Chondrocyte (in vitro differentiated cells): ENCODE results near the gene ZNF564. TPM values are rescaled to one million over a fixed set of nuclear protein-coding genes. Genes with fewer than 3 reads are reported as not detected.

ENCODE experiments used
- DNase-seq: peaks from one replicate; pipeline ENCODE4 v3.0.0; 2021; ENCODE audit warnings: mixed read lengths, low spot score
- H3K27ac Mint-ChIP-seq: one replicate; pipeline ENCODE4 v1.8.0; 2021; ENCODE audit warnings: mild to moderate bottlenecking, moderate library complexity, mixed read lengths; ENCODE audit not compliant: unreplicated experiment
- H3K27me3 Mint-ChIP-seq: 2 replicates; pipeline ENCODE4 v1.8.0; 2021; ENCODE audit warnings: low read depth, mixed read lengths
- H3K36me3 Mint-ChIP-seq: 2 replicates; pipeline ENCODE4 v1.8.0; 2021; ENCODE audit warnings: low read depth, mixed read lengths
- H3K4me1 Mint-ChIP-seq: 2 replicates; pipeline ENCODE4 v1.8.0; 2021; ENCODE audit warnings: low read depth, mild to moderate bottlenecking, mixed read lengths
- H3K4me3 Mint-ChIP-seq: one replicate; pipeline ENCODE4 v1.8.0; 2021; ENCODE audit warnings: mild to moderate bottlenecking, moderate library complexity, mixed read lengths; ENCODE audit not compliant: unreplicated experiment
- H3K9me3 Mint-ChIP-seq: 2 replicates; pipeline ENCODE4 v1.8.0; 2021; ENCODE audit warnings: low read depth, mixed read lengths
- total RNA-seq: library from RNA; stranded (reverse); gene quantifications from 3 replicates; pipeline ENCODE4 v1.2.1, GENCODE V29; 2021
- TF ChIP-seq, protein P1 (sequence below): fragments of 200-600 bp; sonication (generic); IDR thresholded peaks from 2 replicates; pipeline ENCODE4 v1.5.0; 2021; ENCODE audit warnings: antibody characterized with exemption, mild to moderate bottlenecking, moderate library complexity

Gene ZNF564
- total RNA-seq, 1 donor from 2014 or later, result 5.7 TPM

DNA sequence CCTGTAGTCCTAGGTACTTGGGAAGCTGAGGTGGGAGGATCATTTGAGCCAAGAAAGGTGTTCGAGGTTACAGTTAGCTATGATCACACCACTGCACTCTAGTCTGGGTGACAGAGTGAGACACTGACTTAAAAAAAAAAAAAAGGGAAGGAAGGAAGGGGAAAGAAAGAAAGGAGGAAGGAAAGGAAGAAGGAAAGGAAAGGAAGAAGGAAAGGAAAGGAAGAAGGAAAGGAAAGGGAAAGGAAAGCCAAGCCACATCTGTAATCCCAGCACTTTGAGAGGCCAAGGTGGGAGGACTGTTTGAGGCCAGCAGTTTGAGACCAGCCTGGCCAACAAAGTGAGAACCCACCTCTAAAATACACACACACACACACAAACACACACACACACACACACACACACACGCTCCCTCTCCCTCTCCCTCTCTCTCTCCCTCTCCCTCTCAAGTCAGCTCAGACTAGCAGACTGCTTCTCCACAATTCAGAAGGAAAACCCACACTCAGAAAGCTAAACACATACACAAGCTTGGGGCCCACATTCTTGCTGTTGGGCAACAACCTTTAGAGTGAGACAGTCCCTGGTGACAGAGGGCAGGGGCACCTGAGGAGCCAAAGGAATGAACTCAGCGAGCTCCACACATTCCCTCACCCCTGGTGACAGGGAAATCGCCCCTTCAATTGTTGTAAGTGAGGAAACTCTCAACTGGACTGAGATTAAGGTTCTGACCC, 69.3 kb downstream of the ZNF564 start:
- Mint-ChIP-seq H3K36me3 (peaks cover 1% of the 10 kb centered on the region), H3K9me3 (no peaks in the 10 kb centered on the region), H3K4me3 (no peak overlapping the region), H3K27me3 (no peaks in the 10 kb centered on the region), H3K4me1 (peaks cover 31% of the 10 kb centered on the region), H3K27ac (no peak overlapping the region)
- TF ChIP-seq, protein P1, sequence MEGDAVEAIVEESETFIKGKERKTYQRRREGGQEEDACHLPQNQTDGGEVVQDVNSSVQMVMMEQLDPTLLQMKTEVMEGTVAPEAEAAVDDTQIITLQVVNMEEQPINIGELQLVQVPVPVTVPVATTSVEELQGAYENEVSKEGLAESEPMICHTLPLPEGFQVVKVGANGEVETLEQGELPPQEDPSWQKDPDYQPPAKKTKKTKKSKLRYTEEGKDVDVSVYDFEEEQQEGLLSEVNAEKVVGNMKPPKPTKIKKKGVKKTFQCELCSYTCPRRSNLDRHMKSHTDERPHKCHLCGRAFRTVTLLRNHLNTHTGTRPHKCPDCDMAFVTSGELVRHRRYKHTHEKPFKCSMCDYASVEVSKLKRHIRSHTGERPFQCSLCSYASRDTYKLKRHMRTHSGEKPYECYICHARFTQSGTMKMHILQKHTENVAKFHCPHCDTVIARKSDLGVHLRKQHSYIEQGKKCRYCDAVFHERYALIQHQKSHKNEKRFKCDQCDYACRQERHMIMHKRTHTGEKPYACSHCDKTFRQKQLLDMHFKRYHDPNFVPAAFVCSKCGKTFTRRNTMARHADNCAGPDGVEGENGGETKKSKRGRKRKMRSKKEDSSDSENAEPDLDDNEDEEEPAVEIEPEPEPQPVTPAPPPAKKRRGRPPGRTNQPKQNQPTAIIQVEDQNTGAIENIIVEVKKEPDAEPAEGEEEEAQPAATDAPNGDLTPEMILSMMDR, result no peak
- no peak for DNase-seq

DNA sequence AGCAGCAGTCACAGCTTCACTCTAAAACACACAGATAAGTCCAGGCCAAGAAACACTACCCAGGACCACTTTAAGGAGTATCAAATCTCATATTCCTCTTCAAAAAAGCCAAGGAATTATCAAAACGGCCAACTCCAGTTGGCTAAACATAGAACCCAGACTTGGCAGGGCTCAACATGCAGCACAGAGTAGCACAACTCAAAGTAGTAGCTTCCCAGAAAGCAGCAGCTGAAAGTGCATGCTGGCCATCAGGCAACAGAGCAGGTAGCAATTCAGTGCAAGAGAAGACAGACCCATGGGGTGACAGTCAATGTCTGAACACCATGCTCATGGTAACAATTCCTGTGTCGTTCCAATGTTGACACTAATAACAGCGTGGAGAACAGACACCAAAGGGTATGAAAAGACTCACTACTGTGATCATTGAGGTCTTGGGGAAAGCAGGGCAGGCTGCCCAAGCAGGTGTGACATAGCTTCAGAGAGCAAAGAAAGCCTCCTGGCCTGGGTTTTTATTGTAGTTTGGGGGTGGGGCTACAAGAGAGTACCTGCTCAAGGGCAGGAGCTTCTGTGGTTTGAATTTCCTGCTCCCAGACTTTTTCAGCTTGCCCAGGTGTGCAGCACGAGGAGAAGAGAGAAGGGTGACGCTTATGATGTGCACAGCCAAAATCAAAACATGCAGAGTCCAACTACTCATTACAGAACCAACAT, 72.9 kb downstream of the ZNF564 start:
- Mint-ChIP-seq H3K27ac (no peak overlapping the region), H3K9me3 (peaks cover 13% of the 10 kb centered on the region), H3K36me3 (peaks cover 3% of the 10 kb centered on the region), H3K4me3 (no peak overlapping the region), H3K27me3 (no peaks in the 10 kb centered on the region), H3K4me1 (peaks cover 17% of the 10 kb centered on the region)
- DNase-seq, result no peak
- TF ChIP-seq, protein P1, result no peak

Other genes with a start within 250 kb of the ZNF564 start
- gene ZNF563, start 217.8 kb downstream of the ZNF564 start, total RNA-seq, result 1.2 to 2.5 TPM (median 2.5 TPM) in 3 replicates
- 2.6 to 3.4 TPM (median 3.3 TPM) in 3 replicates for gene ZNF442, start 185.8 kb downstream of the ZNF564 start, total RNA-seq
- 2.0 to 3.7 TPM (median 2.3 TPM) in 3 replicates for gene ZNF799, start 150.2 kb downstream of the ZNF564 start, total RNA-seq
- gene ZNF443, start 110.5 kb downstream of the ZNF564 start, total RNA-seq, result 1.6 to 4.0 TPM (median 2.0 TPM) in 3 replicates
- 2.0 to 5.2 TPM (median 3.0 TPM) in 3 replicates for gene ZNF709, start 66.7 kb downstream of the ZNF564 start, total RNA-seq
- 6.7 to 8.6 TPM (median 7.0 TPM) in 3 replicates for gene ZNF490, start 59.3 kb upstream of the ZNF564 start, total RNA-seq
- gene ZNF791, start 59.4 kb upstream of the ZNF564 start, total RNA-seq, result 15.5 to 26.1 TPM (median 17.9 TPM) in 3 replicates
- 86.6 to 104 TPM (median 99.5 TPM) in 3 replicates for gene MAN2B1, start 115.3 kb upstream of the ZNF564 start, total RNA-seq
- gene WDR83, start 115.3 kb upstream of the ZNF564 start, total RNA-seq, result 9.6 to 13.5 TPM (median 12.7 TPM) in 3 replicates
- gene DHPS, start 130.4 kb upstream of the ZNF564 start, total RNA-seq, result 37.8 to 48.8 TPM (median 47.5 TPM) in 3 replicates
- gene GNG14, start 136.5 kb upstream of the ZNF564 start, total RNA-seq, result not detected in 3 replicates
- 5.0 to 11.7 TPM (median 5.2 TPM) in 3 replicates for gene FBXW9, start 145.1 kb upstream of the ZNF564 start, total RNA-seq
- gene TNPO2, start 172.4 kb upstream of the ZNF564 start, total RNA-seq, result 64.5 to 82.7 TPM (median 71.8 TPM) in 3 replicates
- 132 to 145 TPM (median 137 TPM) in 3 replicates for gene TRIR, start 183.2 kb upstream of the ZNF564 start, total RNA-seq
- gene GET3, start 186.0 kb upstream of the ZNF564 start, total RNA-seq, result 44.2 to 57.0 TPM (median 48.8 TPM) in 3 replicates
- not detected in 3 replicates for gene BEST2, start 200.3 kb upstream of the ZNF564 start, total RNA-seq
- 26.8 to 34.0 TPM (median 30.5 TPM) in 3 replicates for gene HOOK2, start 224.1 kb upstream of the ZNF564 start, total RNA-seq
- 99.0 to 129 TPM (median 122 TPM) in 3 replicates for gene JUNB, start 240.0 kb upstream of the ZNF564 start, total RNA-seq